ENCODE measurements around the gene CREBBP. TPM values are rescaled to one million over a fixed set of nuclear protein-coding genes. Genes with fewer than 3 reads are reported as not detected.

Gene CREBBP
- total and polyA plus RNA-seq, 7 donors: 7.1 to 54.9 (median 44.1) TPM

DNA sequence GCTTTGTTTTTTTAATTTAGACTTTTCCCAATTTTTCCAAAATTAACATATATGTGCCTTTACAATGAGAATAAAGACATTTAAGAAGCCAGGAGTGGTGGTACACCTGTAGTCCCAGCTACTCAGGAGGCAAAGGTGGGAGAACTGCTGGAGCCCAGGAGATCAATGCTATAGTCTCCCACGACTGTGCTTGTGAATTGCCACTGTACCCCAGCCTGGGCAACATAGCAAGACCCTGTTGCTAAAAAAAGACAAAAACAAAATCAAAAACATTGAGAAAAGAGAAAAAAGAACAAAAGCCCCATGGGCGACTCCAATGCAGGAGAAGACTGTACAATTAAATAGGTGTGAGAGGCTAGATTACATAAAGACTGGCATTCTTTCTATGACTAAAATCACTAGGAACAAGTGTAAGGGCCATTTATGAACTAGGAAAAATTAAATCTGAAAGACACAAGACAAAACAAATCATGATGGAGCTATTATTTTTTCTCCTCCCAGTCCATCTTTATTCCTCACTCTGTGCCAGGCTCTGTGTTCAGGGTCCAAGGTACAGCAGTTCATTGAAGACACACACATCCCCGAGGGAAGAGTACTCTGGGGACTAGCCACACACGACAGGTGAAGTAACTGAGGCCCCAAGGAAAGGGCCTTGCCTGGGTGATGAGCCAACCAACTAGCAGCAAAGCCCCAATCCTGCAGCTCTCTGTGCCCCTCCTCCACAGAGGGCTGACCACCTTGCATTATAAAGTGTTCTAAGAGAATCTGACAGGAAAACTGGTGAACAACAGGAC, 79.8 kb downstream of the CREBBP start:
- 66 to 78% (median 76%) methylated on average over 4 of the region's 4 CpGs for WGBS, 3 donors
- Histone ChIP-seq H3K4me3 (no peak overlapping the region), H3K4me1 (peaks cover 50% of the 10 kb centered on the region), H3K27me3 (ENCODE audit: insufficient read depth in 3 of 3, low read length in 2 of 3) (no peaks in the 10 kb centered on the region), H3K9me3 (no peaks in the 10 kb centered on the region), H3K36me3 (ENCODE audit: insufficient read depth in 1 of 2, low read depth in 1 of 2) (no peaks in the 10 kb centered on the region), H3K27ac (no peak overlapping the region)
- intact Hi-C loops (cut with DNase I): no loop called here
- no peak for ATAC-seq
- DNase-seq: no peak
- TF ChIP-seq, protein P1, sequence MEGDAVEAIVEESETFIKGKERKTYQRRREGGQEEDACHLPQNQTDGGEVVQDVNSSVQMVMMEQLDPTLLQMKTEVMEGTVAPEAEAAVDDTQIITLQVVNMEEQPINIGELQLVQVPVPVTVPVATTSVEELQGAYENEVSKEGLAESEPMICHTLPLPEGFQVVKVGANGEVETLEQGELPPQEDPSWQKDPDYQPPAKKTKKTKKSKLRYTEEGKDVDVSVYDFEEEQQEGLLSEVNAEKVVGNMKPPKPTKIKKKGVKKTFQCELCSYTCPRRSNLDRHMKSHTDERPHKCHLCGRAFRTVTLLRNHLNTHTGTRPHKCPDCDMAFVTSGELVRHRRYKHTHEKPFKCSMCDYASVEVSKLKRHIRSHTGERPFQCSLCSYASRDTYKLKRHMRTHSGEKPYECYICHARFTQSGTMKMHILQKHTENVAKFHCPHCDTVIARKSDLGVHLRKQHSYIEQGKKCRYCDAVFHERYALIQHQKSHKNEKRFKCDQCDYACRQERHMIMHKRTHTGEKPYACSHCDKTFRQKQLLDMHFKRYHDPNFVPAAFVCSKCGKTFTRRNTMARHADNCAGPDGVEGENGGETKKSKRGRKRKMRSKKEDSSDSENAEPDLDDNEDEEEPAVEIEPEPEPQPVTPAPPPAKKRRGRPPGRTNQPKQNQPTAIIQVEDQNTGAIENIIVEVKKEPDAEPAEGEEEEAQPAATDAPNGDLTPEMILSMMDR (IDR thresholded peaks at IDR 0.05): no peak

DNA sequence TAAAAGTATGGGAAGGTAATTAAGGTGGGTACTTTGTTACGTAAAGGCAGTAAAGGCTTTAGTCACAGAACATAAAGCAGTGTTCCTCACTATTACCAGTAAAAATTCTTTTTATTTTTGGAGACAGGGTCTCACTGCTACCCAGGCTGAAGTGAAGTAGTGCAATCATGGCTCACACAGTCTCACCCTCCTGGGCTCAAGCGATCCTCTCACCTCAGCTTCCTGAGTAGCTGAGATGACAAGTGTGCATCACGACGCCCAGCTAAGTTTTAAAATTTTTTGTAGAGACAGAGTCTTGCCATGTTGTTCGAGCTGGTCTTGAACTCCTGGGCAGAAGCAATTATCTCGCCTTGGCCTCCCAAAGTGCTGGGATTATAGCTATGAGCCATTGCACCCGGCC, 80.5 kb downstream of the CREBBP start:
- no peak for ATAC-seq
- Histone ChIP-seq H3K27me3 (ENCODE audit: insufficient read depth in 3 of 3, low read length in 2 of 3) (no peaks in the 10 kb centered on the region), H3K4me1 (peaks cover 50% of the 10 kb centered on the region), H3K9me3 (no peaks in the 10 kb centered on the region), H3K36me3 (ENCODE audit: insufficient read depth in 1 of 2, low read depth in 1 of 2) (no peaks in the 10 kb centered on the region), H3K27ac (no peak overlapping the region), H3K4me3 (no peak overlapping the region)
- no peak for DNase-seq
- TF ChIP-seq, protein P1 (IDR thresholded peaks at IDR 0.05): no peak
- intact Hi-C loops (cut with DNase I): no loop called here
- 76 to 86% (median 82%) methylated on average over 7 of the region's 7 CpGs for WGBS, 3 donors

DNA sequence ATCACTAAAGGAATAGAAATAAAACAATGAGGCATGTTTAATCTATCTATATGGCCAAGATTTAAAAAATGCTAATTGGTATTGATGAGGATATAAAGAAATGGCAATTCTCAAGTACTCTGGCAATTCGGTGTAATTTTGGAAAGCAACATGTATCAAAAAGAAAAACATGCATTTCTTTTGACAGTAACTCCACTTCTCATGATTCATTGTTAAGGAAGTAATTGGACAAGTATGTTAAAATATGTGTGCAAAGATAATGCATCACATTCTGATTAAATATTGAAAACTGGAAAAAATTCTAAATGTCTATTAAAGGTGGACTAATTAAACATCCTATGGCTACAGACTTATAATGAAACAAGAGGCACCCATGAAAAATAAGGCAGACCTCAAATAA, 81.2 kb downstream of the CREBBP start:
- peaks cover 50% of the 10 kb centered on the region for H3K4me1 ChIP-seq
- no peak for ATAC-seq

DNA sequence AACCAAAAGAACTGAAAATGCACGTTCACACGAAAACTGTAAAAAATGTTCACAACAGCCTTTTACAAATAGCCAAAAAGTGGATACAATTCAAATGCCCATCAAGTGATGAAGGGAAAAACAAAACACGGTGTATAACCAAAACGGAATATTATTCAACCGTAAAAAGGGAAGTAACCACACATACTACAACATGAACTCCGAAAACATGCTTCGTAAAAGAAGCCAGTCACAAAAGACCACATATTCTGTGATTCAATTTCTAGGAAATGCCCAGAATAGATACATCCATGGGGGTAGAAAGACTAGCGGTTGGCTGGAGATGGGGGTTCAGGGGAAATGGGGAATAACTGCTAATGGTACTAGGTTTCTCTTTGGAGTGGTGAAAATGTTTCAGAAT, 81.7 kb downstream of the CREBBP start:
- H3K27me3 ChIP-seq (ENCODE audit: insufficient read depth in 3 of 3, low read length in 2 of 3): no peaks in the 10 kb centered on the region
- DNase-seq: no peak
- H3K9me3 ChIP-seq: no peaks in the 10 kb centered on the region
- no peak for ATAC-seq
- intact Hi-C loops (cut with DNase I): loop anchor here in 1 of 2 donors (5.0 kb wide), 1 partner anchor 78 kb away; no protein-coding TSS in a partner anchor
- WGBS, 3 donors: 85 to 91% (median 88%) methylated on average over 8 of the region's 8 CpGs
- H3K36me3 ChIP-seq (ENCODE audit: insufficient read depth in 1 of 2, low read depth in 1 of 2): no peaks in the 10 kb centered on the region
- H3K4me1 ChIP-seq: peaks cover 55% of the 10 kb centered on the region
- no peak overlapping the region for H3K4me3 ChIP-seq
- H3K27ac ChIP-seq: no peak overlapping the region
- TF ChIP-seq, protein P1 (IDR thresholded peaks at IDR 0.05): no peak

More for the DNA sequence above, 81.2 kb downstream of the CREBBP start:
- 58 to 73% (median 64%) methylated on average over 1 of the region's 1 CpG for WGBS, 3 donors
- Histone ChIP-seq H3K9me3 (no peaks in the 10 kb centered on the region), H3K36me3 (ENCODE audit: insufficient read depth in 1 of 2, low read depth in 1 of 2) (no peaks in the 10 kb centered on the region), H3K4me3 (no peak overlapping the region), H3K27ac (no peak overlapping the region), H3K27me3 (ENCODE audit: insufficient read depth in 3 of 3, low read length in 2 of 3) (no peaks in the 10 kb centered on the region)
- intact Hi-C loops (cut with DNase I): loop anchor here in 1 of 2 donors (5.0 kb wide), 1 partner anchor 78 kb away; no protein-coding TSS in a partner anchor
- DNase-seq: no peak
- TF ChIP-seq, protein P1 (IDR thresholded peaks at IDR 0.05): no peak

Data from psoas muscle (tissue), 8 donors.